HUES64 (cell line): ENCODE results near the gene MYH14. TPM values are rescaled to one million over a fixed set of nuclear protein-coding genes. Genes with fewer than 3 reads are reported as not detected.

Experiments
- H3K27ac ChIP-seq: 2 replicates; pipeline ENCODE4 v1.7.0; 2013; ENCODE audit warnings: low read depth, low read length, inconsistent platforms
- H3K27me3 ChIP-seq: 2 replicates; pipeline ENCODE4 v1.6.1; 2013; ENCODE audit warnings: mild to moderate bottlenecking, low read length; ENCODE audit not compliant: insufficient read depth
- H3K36me3 ChIP-seq: 2 replicates; pipeline ENCODE4 v1.6.1; 2013; ENCODE audit warnings: mild to moderate bottlenecking, low read length; ENCODE audit not compliant: insufficient read depth
- H3K4me1 ChIP-seq: 2 replicates; pipeline ENCODE4 v1.6.1; 2013; ENCODE audit warnings: mild to moderate bottlenecking, low read length, moderate library complexity; ENCODE audit not compliant: insufficient read depth
- H3K4me3 ChIP-seq: 2 replicates; pipeline ENCODE4 v1.5.1; 2013; ENCODE audit warnings: mild to moderate bottlenecking, low read length, moderate library complexity
- H3K9ac ChIP-seq: 2 replicates; pipeline ENCODE4 v1.6.1; 2013; ENCODE audit warnings: mild to moderate bottlenecking, low read depth, low read length
- H3K9me3 ChIP-seq: 2 replicates; pipeline ENCODE4 v1.6.1; 2013; ENCODE audit warnings: low read depth, low read length; ENCODE audit not compliant: insufficient read depth
- WGBS: fragments of 150-250, 120-280 bp; methylation state at CpG from one replicate; pipeline ENCODE4 v1.1.7; 2013; ENCODE audit warnings: missing lambda C conversion rate; 5-methylcytosine and 5-hydroxymethylcytosine counted together
- polyA plus RNA-seq, 2 experiments: library from polyadenylated mRNA; stranded (reverse); fragments of 50-300 nt; gene quantifications; one replicate each; pipeline ENCODE4 v1.2.3, GENCODE V29; 2013

The MYH14 gene
- polyA plus RNA-seq (2013, experiment 1 of 2), result 2.1 TPM
- 3.0 TPM for polyA plus RNA-seq (2013, experiment 2 of 2)

DNA sequence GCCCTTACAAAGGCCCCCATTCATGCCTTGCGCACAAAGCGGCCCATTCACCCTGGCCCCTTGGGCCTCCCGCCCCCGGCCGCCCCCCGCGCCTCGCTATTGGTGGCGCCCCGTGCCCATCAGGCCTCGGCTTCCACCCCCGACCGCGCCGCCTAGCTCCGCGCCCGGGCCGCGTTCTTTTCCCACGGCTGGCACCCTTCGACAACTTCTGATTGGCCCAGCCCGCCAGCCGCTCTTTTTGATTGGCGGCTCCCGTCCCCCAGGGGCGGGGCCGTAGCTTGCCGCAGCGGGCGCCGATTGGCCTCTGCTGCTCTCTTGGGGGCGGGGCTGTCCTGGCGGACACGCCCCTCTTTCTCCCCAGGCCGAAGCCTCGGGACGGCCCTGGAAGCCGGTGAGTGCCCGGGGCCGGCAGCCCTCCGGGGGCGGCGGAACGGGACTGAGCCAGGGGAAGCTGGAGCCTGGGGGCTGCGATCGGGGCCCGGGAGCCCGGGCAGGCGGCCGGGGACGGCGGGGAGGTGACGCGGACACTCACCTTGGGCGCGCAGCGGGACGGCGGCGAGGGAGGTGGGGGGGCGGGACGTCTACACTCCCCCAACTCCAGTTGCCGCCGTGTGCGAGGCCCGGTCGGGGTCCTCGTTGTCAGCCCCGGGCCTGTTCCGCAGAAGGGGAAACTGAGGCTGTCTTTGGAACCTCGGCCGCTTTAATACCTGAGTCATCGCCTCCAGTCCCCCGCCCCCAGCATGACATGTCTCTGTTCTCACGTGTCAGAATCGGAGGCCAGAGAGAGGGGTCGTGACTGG is at the start of gene MYH14:
Gene MYH14 (plus strand): TSS at position 342 of the 800 bp plus-strand sequence. CDS start 6,744 bp downstream, outside the sequence.
- H3K36me3 ChIP-seq, result no peaks in the 10 kb centered on the region
- no peaks in the 10 kb centered on the region for H3K4me1 ChIP-seq
- no peak within 1 kb of the TSS for H3K27ac ChIP-seq
- 57% methylated on average over 78 of the region's 78 CpGs for WGBS
- no peak within 1 kb of the TSS for H3K9ac ChIP-seq
- peak within 1 kb of the TSS; percentile 43 for H3K4me3 ChIP-seq
- H3K9me3 ChIP-seq, result peaks cover 40% of the 10 kb centered on the region
- H3K27me3 ChIP-seq, result peaks cover 14% of the 10 kb centered on the region; the same call in 1 of the 2 replicates

DNA sequence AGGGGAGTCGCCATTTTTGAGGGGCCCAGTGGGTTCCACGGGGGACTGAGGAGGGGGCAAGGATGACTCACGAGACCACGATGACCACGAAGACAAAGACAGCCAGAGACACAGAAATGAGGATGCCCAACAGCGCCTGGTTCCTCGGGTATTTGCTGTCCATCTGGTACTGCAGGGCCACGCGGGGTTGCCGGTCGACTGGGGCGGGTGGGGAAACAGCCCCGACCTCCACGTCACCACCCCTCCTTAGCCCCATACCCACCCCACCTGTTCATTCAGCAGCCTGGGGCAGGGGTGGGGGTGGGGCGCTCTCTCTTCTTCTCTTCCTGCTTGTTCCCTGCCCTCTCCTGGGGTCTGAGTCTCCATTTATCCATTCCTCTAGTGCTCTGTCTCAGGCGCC is 48.9 kb upstream of the MYH14 start:
- Histone ChIP-seq H3K9ac (no peak overlapping the region), H3K4me3 (no peak overlapping the region), H3K9me3 (peaks cover 64% of the 10 kb centered on the region), H3K27ac (no peak overlapping the region), H3K36me3 (no peaks in the 10 kb centered on the region), H3K4me1 (no peaks in the 10 kb centered on the region), H3K27me3 (no peaks in the 10 kb centered on the region)
- WGBS, result 83% methylated on average over 16 of the region's 16 CpGs

GRCh38 chr19:50155520-50156109 is 47.8 kb upstream of the MYH14 start:
- Histone ChIP-seq H3K4me1 (no peaks in the 10 kb centered on the region), H3K9me3 (peaks cover 63% of the 10 kb centered on the region), H3K36me3 (no peaks in the 10 kb centered on the region), H3K27ac (no peak overlapping the region), H3K27me3 (no peaks in the 10 kb centered on the region), H3K4me3 (no peak overlapping the region), H3K9ac (no peak overlapping the region)
- WGBS, result 79% methylated on average over 8 of the region's 8 CpGs

DNA sequence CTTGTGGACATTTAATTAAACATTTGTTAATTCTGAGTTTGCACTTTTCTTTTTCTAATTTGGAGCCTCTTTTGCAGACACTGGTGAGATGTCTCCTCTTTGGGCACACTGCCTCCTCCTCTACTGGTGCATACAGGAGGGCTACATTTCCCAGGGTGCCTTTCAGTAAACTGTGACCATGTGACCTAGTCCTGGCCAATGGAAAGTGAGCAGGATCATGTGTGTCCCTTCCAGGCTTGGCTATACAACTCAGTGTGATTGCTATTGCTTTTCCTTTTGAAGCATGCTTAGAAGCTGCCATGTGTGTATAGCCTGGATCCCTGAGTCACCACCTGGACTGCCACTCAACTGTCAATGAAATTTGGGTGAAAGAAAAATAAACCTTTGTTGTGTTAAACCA is 44.8 kb upstream of the MYH14 start:
- H3K27ac ChIP-seq, result no peak overlapping the region
- no peaks in the 10 kb centered on the region for H3K4me1 ChIP-seq
- no peaks in the 10 kb centered on the region for H3K27me3 ChIP-seq
- no peak overlapping the region for H3K4me3 ChIP-seq
- H3K36me3 ChIP-seq, result no peaks in the 10 kb centered on the region
- H3K9ac ChIP-seq, result no peak overlapping the region
- peaks cover 66% of the 10 kb centered on the region for H3K9me3 ChIP-seq

DNA sequence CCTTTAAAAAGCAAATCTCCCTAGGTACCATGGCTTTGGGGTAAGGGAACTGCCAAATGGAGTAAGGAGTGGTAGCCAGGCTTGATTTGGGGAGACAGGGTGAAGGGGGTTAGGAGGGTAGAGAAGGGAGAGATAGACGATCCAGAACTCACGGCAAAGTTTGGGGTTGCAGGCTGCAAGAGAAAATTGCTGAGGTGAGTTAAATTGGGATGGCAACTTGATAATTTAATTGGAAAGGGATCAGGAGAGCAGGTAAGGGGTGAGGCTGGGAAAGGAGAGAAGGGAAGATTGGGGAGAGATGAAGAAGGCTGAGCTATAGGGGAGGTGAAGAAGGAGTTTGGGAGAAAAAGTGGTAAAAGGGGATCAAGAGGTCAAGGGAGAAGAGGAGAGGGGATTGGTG is 44.3 kb upstream of the MYH14 start:
- 90% methylated on average over 2 of the region's 2 CpGs for WGBS
- no peaks in the 10 kb centered on the region for H3K27me3 ChIP-seq

DNA sequence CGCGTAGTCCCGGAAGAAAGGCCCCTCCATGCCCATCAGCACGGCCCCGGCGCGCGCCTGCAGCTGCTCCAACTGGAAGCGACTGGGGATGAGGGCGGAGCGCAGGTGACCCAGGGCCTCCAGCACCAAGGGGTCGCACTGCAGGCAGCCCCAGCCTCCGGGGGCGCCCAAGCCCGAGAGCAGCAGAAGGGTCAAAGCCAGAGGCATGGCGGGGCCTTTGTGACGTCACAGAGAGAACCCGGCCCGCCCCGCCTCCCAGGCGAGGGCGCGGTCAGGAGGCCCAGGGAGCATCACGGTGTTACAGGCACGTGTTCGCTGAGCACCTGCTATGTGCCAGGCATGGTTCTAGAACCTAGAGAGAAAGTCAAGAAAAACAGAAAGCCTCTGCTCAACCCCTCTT is 40.4 kb upstream of the MYH14 start, which contains the start of gene IZUMO2:
Gene IZUMO2 (minus strand): TSS at position 294 of the 400 bp plus-strand sequence. CDS start 87 bp downstream, at position 207.
- Histone ChIP-seq H3K36me3 (no peaks in the 10 kb centered on the region), H3K9me3 (peaks cover 68% of the 10 kb centered on the region), H3K4me3 (no peak within 1 kb of the TSS), H3K27ac (no peak within 1 kb of the TSS), H3K27me3 (no peaks in the 10 kb centered on the region), H3K4me1 (no peaks in the 10 kb centered on the region), H3K9ac (no peak within 1 kb of the TSS)
- WGBS, result 91% methylated on average over 26 of the region's 26 CpGs

More for the DNA sequence above, 44.3 kb upstream of the MYH14 start:
- Histone ChIP-seq H3K4me1 (no peaks in the 10 kb centered on the region), H3K9me3 (peaks cover 68% of the 10 kb centered on the region), H3K4me3 (no peak overlapping the region), H3K9ac (no peak overlapping the region), H3K36me3 (no peaks in the 10 kb centered on the region), H3K27ac (no peak overlapping the region)

DNA sequence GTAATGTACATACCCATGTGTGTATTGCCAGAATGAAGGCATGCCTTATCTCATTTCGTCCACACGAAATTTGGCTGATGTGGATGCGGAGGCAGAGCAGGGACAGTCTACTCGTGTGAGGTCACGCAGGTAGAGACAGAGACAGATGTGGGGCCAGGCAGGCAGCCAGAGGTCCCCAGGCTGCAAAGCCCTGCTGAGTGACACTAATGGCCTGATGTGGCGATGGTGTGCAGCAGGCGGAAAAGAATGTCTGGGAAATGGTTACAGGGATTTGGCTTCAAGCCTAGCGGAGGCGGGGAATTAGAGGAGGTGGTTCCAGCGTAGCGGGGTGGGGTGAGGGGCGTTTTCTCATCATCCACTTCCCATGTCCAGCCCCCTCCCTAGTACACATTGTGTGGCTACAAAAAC is 36.1 kb upstream of the MYH14 start:
- H3K9ac ChIP-seq, result no peak overlapping the region
- no peaks in the 10 kb centered on the region for H3K36me3 ChIP-seq
- H3K27ac ChIP-seq, result no peak overlapping the region
- 90% methylated on average over 12 of the region's 12 CpGs for WGBS
- H3K9me3 ChIP-seq, result peaks cover 68% of the 10 kb centered on the region
- no peaks in the 10 kb centered on the region for H3K27me3 ChIP-seq
- no peak overlapping the region for H3K4me3 ChIP-seq
- H3K4me1 ChIP-seq, result no peaks in the 10 kb centered on the region

DNA sequence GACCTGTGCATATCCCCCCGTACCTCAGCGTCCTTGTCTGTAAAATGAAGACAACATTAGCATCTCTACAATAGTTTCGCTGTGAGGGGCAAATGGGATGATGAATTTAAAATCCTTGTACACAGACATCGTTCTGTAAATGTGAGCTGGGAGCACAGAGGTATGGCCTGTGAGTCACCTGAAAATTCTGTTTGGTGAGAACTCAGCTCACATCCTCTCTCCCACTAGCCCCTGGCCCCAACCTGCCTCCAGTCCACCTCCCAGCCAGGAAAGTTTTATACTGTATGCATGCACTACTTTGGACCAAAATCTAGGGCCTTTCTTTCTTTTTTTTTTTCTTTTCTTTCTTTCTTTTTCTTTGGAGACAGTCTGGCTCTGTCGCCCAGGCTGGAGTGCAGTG is 31.7 kb upstream of the MYH14 start:
- Histone ChIP-seq H3K27me3 (no peaks in the 10 kb centered on the region), H3K36me3 (no peaks in the 10 kb centered on the region), H3K4me1 (no peaks in the 10 kb centered on the region), H3K27ac (no peak overlapping the region), H3K4me3 (no peak overlapping the region), H3K9ac (no peak overlapping the region), H3K9me3 (peaks cover 77% of the 10 kb centered on the region)
- WGBS, result 95% methylated on average over 3 of the region's 5 CpGs

DNA sequence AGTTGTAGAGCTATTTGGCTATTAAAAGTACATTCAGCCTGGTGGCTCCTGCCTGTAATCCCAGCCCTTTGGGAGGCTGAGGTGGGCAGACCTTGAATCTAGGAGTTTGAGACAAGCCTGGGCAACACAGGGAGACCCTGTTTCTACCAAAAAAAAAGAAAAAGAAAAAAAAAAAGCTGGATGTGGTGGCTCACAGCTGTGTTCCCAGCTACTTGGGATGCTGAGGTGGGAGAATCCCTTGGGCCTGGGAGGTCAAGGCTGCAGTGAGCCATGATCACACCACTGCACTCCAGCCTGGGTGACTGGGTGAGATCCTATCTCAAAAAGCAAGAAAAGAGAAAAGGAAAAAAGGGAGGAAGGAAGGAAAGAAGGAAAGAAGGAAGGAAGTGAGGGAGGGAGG is 30.7 kb upstream of the MYH14 start:
- Histone ChIP-seq H3K27ac (no peak overlapping the region), H3K9me3 (peaks cover 71% of the 10 kb centered on the region), H3K4me3 (no peak overlapping the region), H3K4me1 (no peaks in the 10 kb centered on the region), H3K27me3 (no peaks in the 10 kb centered on the region), H3K36me3 (no peaks in the 10 kb centered on the region), H3K9ac (no peak overlapping the region)

DNA sequence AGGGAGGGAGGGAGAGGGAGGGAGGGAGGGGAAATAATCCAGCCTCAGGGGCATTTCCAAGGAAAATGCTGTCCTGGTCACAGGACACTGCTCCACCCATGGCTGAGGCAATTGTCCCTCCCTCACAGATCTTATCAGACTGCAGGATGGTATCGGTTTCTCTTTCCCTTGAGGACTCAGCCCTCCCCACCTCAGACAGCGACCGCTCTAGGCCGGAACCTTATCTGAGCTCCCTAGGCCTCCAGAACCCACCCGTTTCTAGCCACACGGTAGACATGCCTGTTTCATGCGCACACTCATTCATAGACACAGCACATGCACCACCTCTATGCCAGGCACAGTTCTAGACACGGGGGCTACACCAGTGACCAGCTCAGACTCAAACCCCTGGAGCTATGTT is 30.3 kb upstream of the MYH14 start:
- H3K4me1 ChIP-seq, result no peaks in the 10 kb centered on the region
- no peak overlapping the region for H3K9ac ChIP-seq
- H3K9me3 ChIP-seq, result peaks cover 75% of the 10 kb centered on the region
- no peak overlapping the region for H3K27ac ChIP-seq
- no peak overlapping the region for H3K4me3 ChIP-seq
- H3K27me3 ChIP-seq, result no peaks in the 10 kb centered on the region
- WGBS, result 86% methylated on average over 8 of the region's 8 CpGs
- H3K36me3 ChIP-seq, result no peaks in the 10 kb centered on the region

- no peak overlapping the region for H3K27ac ChIP-seq
- H3K4me3 ChIP-seq, result no peak overlapping the region
- peaks cover 79% of the 10 kb centered on the region for H3K9me3 ChIP-seq
- H3K4me1 ChIP-seq, result no peaks in the 10 kb centered on the region
- no peaks in the 10 kb centered on the region for H3K27me3 ChIP-seq
- 69% methylated on average over 5 of the region's 5 CpGs for WGBS
- no peaks in the 10 kb centered on the region for H3K36me3 ChIP-seq
- H3K9ac ChIP-seq, result no peak overlapping the region
Measured at GRCh38 chr19:50174100-50174793, 29.2 kb upstream of the MYH14 start.
